Stimulated activated CD4-positive, alpha-beta T cell treated with anti-CD3 and anti-CD28 coated beads, TNF-alpha, amount 100 ng/mL, for 24 hours (primary cell): Measurements from ENCODE around the gene DLGAP3.
"Not testable (repeated sequence)": the region's sequence is repeated elsewhere in the genome, so short reads cannot be mapped to it uniquely, and the experiment has no call there.

Experiments used
- DNase-seq, 3 experiments: peaks; one replicate each; pipeline ENCODE4 v3.0.0-alpha.2; 2020; ENCODE audit warnings: low read depth in 3 of 3

Gene DLGAP3

DNA sequence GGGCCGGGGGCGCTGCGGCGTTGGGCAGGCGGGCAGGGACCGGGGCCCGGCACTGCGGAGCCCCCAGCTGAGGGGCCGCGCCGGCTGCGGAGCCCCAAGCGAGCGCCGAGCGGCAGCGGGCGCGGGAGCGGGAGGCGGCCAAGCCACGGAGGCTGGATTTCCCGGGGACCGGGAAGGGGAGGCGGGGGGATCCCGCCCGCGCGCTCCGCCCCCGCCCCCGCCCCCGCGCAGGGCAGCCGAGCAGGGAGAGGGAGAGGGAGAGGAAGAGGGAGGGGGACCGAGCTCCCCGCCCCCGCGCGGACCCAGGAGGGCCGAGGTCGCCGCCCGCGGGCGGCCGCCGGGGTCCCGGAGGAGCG, at the start of gene DLGAP3:
Gene DLGAP3 (minus strand): TSS at position 154 of the 356 bp plus-strand sequence. CDS start 24,267 bp downstream, outside the sequence.
- no peak for DNase-seq

DNA sequence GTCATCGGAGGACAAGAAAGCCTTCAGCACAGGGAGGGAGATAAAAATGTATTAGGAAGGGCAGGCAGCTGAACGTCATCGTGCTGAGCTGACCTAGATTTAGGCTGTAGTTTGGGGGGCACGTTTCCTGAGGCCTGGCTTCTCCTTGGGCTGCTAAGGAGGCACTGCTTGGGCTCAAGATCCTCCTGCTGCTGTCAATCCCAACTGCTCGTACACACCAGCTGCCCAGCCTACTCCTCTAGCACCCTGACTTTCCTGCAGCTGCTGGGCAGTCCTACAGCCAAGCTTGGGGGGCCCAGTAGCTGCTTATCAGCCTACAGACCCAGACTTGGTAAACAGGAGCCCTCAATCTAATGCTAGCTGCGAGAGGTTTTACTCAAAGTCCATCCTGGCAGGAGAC, 49.5 kb upstream of the DLGAP3 start:
- no peak for DNase-seq

DNA sequence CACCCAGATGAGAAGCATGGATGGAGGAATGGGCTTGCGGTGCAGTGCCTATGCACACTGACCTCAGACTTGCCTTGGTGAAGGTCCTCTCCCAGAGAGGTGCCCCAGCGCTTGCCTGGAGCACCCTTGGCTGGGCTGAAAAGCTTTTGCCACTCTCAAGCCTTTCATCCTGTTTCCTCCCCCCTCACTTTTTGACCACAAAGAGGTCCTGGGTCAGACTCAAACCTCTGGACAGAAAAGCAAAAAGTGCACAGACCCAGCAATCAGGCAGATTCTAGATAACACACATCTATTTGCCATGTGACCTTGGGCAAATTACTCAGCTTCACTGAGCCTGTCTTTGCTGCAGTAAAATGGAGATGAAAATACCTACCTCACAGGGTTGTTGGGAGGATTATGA, 48.4 kb upstream of the DLGAP3 start:
- no peak for DNase-seq

DNA sequence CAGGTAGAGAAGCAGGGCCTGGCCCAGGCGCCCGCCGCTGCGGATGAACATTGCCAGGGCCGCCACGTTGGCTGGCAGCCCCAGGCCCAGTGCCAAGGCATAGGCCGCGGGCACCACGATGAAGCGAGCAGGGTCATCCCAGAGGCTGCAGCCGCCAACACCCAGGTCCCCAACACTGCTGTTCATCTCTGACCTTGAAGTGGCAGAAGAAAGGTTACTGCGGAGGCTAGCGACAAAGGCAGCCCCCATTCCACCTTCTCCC, 47.7 kb upstream of the DLGAP3 start:
- DNase-seq = no peak

GRCh38 chr1:34976384-34977209, 47.1 kb upstream of the DLGAP3 start:
- DNase-seq = no peak

DNA sequence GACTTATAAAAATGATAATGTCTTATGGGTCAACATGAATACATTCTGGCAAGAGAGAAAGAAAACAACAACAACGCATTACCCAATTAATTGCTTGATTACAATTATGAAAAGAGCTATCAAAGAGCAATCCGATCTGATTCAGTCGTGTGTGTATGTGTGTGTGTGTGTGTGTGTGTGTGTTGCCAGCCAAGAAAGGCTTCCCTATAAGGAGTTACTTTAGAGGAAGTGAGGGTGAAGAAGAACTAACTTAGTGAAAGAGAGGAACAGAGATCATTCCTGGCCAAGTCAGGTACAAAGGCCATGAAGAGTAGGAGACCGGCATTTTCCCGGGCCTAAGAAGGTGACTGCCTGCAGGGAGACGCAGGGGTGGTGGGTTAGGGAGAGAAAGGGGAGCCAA, 46.3 kb upstream of the DLGAP3 start:
- DNase-seq = no peak

- no peak for DNase-seq
These were observed 45.9 kb upstream of the DLGAP3 start for GRCh38 chr1:34975338-34975737.

- DNase-seq = no peak
These were observed 45.2 kb upstream of the DLGAP3 start for GRCh38 chr1:34974626-34975025.

DNA sequence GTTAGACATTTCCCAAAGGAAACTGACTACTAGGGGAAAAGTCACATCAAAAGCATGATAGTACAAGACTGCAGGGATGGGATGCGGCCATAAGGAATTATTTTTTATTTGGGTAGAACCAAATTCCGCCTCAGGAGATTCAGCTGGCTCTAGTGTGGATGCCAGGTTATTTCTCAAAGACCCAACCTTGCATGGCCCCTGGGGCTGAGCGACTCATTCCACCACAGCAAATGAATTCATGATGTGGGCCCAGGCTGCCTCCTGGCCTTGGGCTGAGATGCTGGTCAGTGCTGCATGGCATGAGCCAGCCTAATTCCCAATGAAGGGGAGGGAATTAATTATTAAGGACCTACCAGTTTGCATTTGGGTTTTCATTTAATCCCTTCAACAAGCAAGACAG, 43.9 kb upstream of the DLGAP3 start:
- no peak for DNase-seq

DNA sequence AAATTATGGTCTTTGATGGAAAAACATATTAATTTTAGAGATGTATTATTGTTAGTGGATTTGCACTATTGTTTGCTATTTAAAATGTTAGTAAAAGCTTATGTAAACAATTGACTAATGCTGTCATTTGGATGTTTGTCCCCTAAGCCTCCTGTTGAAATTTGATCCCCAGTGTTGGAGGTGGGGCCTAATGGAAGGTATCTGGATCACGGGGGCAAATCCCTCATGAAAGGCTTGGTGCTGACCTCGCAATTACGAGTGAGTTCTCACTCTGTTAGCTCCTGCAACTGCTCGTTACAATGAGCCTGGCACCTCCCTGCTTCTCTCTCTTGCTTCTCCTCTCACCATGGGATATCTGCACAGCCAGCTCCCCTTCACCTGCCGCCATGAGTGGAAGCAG, 41.4 kb upstream of the DLGAP3 start:
- no peak for DNase-seq

DNA sequence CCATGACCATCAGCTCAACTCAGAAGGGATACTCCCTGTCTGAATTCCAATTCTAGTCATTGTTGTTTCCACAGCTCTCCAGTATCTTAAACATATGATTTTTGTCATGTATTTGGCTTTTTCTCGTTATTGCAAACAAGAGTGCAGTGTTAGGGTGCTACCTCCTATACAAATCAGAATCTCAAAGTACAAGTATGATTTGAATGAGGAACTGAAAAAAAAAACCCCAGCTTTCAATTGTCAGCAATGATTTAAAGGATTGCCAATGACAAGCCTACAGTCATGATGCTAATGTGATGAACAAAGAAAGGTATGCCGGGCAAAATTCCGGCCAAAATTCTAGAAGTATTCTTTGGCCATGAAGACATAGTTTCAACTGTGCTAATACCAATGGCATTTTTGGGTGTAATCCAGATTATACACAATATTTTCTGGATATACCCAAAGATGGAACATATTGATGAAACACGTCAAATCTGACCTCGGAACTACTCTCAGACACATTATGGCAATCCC, 40.8 kb upstream of the DLGAP3 start:
- no peak for DNase-seq

GRCh38 chr1:34968297-34968696, 38.8 kb upstream of the DLGAP3 start:
- not testable (repeated sequence) for DNase-seq

DNA sequence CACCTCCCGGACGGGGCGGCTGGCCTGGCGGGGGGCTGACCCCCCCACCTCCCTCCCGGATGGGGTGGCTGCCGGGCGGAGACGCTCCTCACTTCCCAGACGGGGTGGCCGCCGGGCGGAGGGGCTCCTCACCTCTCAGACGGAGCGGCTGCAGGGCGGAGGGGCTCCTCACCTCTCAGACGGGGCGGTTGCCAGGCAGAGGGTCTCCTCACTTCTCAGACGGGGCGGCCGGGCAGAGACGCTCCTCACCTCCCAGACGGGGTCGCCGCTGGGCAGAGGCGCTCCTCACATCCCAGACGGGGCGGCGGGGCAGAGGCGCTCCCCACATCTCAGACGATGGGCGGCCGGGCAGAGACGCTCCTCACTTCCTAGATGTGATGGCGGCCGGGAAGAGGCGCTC, 38.2 kb upstream of the DLGAP3 start:
- not testable (repeated sequence) for DNase-seq

DNA sequence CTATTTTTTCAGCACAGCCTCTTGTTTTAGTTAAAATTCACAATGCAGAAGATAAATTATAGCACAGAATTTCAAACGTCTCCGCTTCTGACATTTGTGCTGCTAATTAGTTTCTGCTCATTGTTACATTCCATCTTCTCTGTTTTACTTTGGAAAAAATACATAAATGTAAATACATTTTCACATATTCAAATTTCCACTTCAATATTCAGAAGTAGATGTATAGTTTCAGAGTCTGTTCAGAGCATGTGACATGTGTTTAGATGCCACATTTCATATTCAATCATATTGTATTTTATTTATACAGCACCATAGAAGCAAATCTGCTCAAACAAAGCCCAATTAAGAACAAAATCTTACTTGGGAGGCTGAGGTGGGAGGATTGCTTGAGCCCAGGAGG, 36.1 kb upstream of the DLGAP3 start:
- no peak for DNase-seq

- no peak for DNase-seq
These were observed 21.0 kb upstream of the DLGAP3 start for GRCh38 chr1:34950428-34950827.

- not testable (repeated sequence) for DNase-seq
These were observed 19.3 kb upstream of the DLGAP3 start for GRCh38 chr1:34948739-34949138.

DNA sequence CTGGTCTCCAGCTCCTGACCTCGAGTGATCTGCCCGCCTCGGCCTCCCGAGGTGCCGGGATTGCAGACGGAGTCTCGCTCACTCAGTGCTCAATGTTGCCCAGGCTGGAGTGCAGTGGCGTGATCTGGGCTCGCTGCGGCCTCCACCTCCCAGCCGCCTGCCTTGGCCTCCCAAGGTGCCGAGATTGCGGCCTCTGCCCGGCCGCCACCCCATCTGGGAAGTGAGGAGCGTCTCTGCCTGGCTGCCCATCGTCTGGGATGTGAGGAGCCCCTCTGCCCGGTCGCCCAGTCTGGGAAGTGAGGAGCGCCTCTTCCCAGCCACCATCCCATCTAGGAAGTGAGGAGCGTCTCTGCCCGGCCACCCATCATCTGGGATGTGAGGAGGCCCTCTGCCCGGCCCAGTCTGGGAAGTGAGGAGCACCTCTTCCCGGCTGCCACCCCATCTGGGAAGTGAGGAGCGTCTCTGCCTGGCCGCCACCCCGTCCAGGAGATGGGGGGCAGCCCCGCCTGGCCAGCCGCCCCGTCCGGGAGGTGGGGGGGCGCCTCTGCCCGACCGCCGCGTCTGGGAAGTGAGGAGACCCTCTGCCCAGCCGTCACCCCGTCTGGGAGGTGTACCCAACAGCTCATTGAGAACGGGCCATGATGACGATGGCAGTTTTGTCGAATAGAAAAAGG, 18.3 kb upstream of the DLGAP3 start:
- not testable (repeated sequence) for DNase-seq

DNA sequence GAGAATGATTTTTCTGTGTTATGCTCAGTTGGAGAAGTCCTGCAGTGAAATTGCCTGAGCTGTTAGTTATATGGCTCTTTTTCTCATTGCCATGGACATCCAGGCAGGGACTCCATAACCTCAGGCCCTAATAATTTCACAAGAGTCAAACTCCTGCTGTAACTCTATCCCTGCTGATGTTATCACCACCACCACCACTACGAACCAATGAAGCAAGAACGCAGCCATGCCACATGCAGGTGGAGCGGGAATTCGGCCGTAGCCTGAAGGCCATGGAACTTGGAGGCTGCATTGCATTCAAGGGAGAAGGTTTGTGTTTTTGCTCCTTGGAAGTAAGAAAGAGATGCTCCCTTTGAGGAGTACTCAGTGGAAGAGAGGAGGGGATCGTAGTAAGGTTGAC, 16.8 kb upstream of the DLGAP3 start:
- DNase-seq = no peak

DNA sequence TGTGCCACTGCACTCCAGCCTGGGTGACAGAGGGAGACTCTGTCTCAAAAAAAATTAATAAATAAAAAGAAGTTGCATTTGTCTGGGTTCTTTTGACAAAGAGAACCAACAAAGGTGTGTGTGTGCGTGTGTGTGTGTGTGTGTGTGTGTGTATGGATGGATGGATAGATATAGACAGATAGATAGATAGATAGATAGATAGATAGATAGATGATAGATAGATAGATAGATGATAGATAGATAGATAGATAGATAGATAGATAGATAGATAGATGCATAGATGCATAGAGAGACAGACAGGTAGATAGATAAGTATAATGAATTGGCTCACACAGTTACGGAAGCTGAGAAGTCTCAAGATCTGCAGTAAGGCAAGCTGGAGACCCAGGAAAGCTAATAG, 12.3 kb upstream of the DLGAP3 start:
- DNase-seq = not testable (repeated sequence)

DNA sequence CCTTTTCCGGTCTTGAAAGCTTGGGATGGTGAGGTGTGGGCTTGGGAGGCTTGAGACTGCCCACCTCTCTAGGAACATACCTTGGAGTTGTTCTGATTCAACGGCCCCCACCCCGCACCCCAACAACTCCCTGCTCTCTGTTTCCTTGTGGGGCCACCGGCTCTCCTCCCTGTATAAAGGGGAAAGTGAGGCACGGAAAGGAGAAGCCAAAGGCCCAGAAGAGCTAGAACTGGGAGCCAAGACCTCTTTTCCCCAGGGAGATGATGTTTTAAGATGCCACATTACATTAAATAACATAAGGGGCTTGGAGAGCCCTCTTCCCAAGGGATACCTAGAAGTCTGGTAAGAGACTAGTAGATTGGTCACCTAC, 1.2 kb upstream of the DLGAP3 start:
- no peak for DNase-seq

DNA sequence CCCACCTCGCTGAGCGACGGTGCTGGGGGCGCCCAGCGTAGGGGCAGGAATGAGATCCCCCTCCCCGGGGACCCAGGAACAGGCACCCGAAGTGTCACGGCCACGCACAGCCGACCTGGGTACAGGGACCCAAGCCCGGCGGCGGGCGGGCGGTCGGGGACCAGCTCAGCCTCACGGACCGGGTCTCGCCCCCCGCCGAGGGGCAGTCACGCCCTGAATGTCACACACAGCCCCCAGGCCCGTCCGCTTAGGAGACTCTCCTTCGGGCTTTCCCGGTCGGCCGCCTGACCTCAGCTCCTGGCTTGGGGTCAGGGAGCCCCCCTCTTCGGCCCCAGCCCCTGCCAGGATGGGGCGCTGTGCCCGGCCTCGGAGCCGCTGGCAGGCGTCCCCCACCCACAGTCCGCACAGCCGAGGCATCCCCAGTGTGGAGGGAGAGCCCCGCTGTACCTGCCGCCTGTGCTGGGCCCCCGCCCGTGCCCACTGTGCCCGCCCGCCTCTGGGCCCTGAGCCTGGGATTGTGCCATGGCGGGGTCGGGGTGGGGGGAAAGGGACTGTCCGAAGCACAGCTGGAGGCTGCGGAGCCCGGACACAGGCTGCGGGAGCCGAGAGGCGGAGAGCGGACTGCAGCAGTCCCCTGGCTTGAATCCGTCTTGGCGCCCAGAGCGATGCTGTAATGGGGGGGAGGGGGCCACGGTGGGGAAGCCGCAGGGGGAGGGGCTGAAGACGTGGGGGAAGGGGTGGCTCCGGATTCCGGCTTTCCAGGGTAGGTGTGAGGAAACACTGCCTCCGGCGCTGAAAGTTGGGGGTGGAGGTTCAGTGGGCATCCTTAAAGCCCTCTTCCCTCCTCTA, 627 bp upstream of the DLGAP3 start:
- no peak for DNase-seq

DNA sequence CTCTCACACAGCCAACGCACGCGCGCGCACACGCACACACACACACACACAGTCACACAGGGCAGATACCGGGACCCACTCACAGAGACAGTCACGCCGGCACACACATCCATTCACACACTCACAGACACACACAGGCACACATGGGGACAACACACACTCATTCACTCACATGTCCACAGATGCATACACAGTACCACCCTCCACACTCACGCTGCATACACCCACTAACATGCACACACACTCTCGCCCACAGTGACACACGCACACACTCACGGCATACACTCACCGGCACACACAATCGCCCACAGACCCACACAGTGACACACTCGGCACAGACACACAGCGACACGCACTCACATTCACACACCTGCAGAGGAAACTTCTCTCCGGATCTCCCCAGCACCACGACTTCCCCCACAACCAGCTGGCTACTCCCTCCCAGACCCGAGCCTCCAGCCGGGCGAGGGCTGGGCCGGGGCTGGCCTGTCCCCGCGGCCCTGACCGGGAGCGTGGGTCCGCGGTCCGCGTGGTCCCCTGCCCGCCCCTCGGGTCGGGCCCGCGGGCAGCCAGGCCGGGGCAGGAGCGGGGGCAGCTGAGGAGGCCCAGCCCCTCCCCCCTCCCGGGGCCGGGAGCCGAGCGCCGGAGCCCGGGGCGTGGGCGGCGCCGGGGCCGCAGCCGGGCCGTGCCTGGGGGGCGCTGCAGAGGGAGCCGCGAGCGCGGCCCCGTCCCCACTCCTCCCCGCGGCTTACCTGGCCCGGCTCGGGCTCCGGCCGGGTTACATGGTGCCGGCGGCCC, 552 bp downstream of the DLGAP3 start:
- DNase-seq = no peak
